Endothelial cell of umbilical vein (primary cell): ENCODE results near the gene NOL12.

ENCODE experiments used
- CTCF ChIP-seq, 2 donors: IDR thresholded peaks; 1 replicate in 1 of 2; 2 replicates in 1 of 2; pipeline ENCODE4 v1.5.1; 2011; ENCODE audit warnings: low read length in 2 of 2, mild to moderate bottlenecking in 2 of 2, moderate library complexity in 2 of 2, control low read depth in 1 of 2, inconsistent platforms in 1 of 2, low read depth in 1 of 2; ENCODE audit not compliant: insufficient read depth in 1 of 2; ENCODE audit errors: extremely low read depth in 1 of 2
- POLR2A ChIP-seq: IDR thresholded peaks from 2 replicates; pipeline ENCODE4 v1.6.1; 2012; ENCODE audit warnings: low read depth, mild to moderate bottlenecking, control low read depth, low read length

DNA sequence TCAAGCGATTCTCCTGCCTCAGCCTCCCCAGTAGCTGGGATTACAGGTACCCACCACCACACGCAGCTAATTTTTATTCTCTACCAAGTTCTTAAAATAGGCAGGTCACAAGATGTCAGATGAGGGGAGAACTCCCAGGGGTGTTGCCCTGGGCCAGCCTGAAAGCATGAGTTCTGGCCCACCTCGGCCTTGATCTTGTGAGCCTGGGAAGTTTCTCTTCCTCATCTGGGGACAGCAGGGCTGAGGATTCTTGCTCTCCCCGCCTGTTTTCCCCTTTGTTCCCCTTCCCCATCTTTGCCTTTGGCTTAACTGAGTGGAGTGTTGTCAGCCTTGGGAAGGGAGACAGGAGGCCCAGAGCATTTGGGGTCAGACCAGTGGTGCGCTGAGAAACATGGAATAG, 24.1 kb upstream of the NOL12 start:
- TF ChIP-seq POLR2A (no peak), CTCF (IDR thresholded peaks at IDR 0.05; ENCODE audit: extremely low read depth in 1 of 2, insufficient read depth in 1 of 2, low read depth in 1 of 2, low read length in 2 of 2) (no peak)
